Mucosa of descending colon (tissue), 3 donors: ENCODE measurements around the gene ALOXE3. TPM values are rescaled to one million over a fixed set of nuclear protein-coding genes. Genes with fewer than 3 reads are reported as not detected.

Experiments used
- ATAC-seq: fragments of 200-7000 bp; cut with Tn5 transposase; one replicate; pipeline ENCODE4 v1.9.1; 2020; ENCODE audit warnings: mild to moderate bottlenecking, moderate library complexity
- DNase-seq, 3 donors: peaks; one replicate each; pipeline ENCODE4 v3.0.0-alpha.2; 2020
- H3K36me3 ChIP-seq: fragments of 200-600 bp; one replicate; pipeline ENCODE4 v1.8.0; 2021; ENCODE audit warnings: low read depth, mild to moderate bottlenecking
- H3K4me1 ChIP-seq: fragments of 200-600 bp; one replicate; pipeline ENCODE4 v1.8.0; 2021; ENCODE audit warnings: low read depth, mild to moderate bottlenecking
- H3K4me3 ChIP-seq: fragments of 200-600 bp; one replicate; pipeline ENCODE4 v1.8.0; 2021; ENCODE audit warnings: mild to moderate bottlenecking
- H3K9me3 ChIP-seq: fragments of 200-600 bp; one replicate; pipeline ENCODE4 v1.8.0; 2021; ENCODE audit warnings: mild to moderate bottlenecking
- CTCF ChIP-seq: fragments of 200-600 bp; IDR thresholded peaks from one replicate; pipeline ENCODE4 v1.8.0; 2022; ENCODE audit warnings: antibody characterized with exemption, mild to moderate bottlenecking
- intact Hi-C, 2 donors: fragments of 100-400 bp; cut with DNase I in 1 of 2; cut with micrococcal nuclease in 1 of 2; formaldehyde crosslinking; loops; one replicate each; pipeline versions ENCODE4 v1.11.0 to v1.11.1; 2022; cut with DNase I, micrococcal nuclease
- total RNA-seq, 3 donors: library from RNA; stranded (reverse); fragmentation: NEBNext Ultra II Directional in 2 of 3; extraction: Animal tissue kit (Norgen Biotek cat#: 25700) in 2 of 3; gene quantifications; one replicate each; pipeline versions ENCODE4 v1.2.1 to v1.2.4, GENCODE V29; 2021 to 2023
- donor health status: DM: no; HTN: no; CAD: no; lungs with moderate emphysema.
- donor health status: DM: no; HTN: no; CAD: no.
- donor health status: DM: no; HTN: yes; CAD: no.

Gene ALOXE3
- total RNA-seq, 3 donors from 2014 or later, result not detected

- intact Hi-C loops, result no loop called here
- TF ChIP-seq CTCF, result no peak
- ATAC-seq (no peak), DNase-seq (no peak)
- H3K36me3 ChIP-seq, result no peaks in the 10 kb centered on the region
- peaks cover 4% of the 10 kb centered on the region for H3K4me1 ChIP-seq
- H3K9me3 ChIP-seq, result no peaks in the 10 kb centered on the region
- no peak overlapping the region for H3K4me3 ChIP-seq
Observed at GRCh38 chr17:8104911-8105310, 13.4 kb downstream of the ALOXE3 start.

GRCh38 chr17:8103549-8103948 lies 14.8 kb downstream of the ALOXE3 start:
- peak; percentile 78 for ATAC-seq
- no peaks in the 10 kb centered on the region for H3K4me1 ChIP-seq
- intact Hi-C loops, result no loop called here
- H3K36me3 ChIP-seq, result no peaks in the 10 kb centered on the region
- H3K4me3 ChIP-seq, result no peak overlapping the region
- DNase-seq, result no peak
- no peaks in the 10 kb centered on the region for H3K9me3 ChIP-seq
- TF ChIP-seq CTCF, result no peak

- intact Hi-C loops, result no loop called here
- ATAC-seq (no peak), DNase-seq (no peak)
- H3K4me1 ChIP-seq, result no peaks in the 10 kb centered on the region
- H3K9me3 ChIP-seq, result no peaks in the 10 kb centered on the region
- H3K36me3 ChIP-seq, result no peaks in the 10 kb centered on the region
- no peak overlapping the region for H3K4me3 ChIP-seq
- no peak for TF ChIP-seq CTCF
Observed at GRCh38 chr17:8101721-8102120, 16.6 kb downstream of the ALOXE3 start.

- ATAC-seq (no peak), DNase-seq (no peak)
- intact Hi-C loops, result no loop called here
- Histone ChIP-seq H3K4me3 (no peak overlapping the region), H3K9me3 (no peaks in the 10 kb centered on the region), H3K4me1 (no peaks in the 10 kb centered on the region), H3K36me3 (no peaks in the 10 kb centered on the region)
- no peak for TF ChIP-seq CTCF
Observed at GRCh38 chr17:8100763-8101162, 17.6 kb downstream of the ALOXE3 start.

- no peak for ATAC-seq
- no peaks in the 10 kb centered on the region for H3K4me1 ChIP-seq
- H3K4me3 ChIP-seq, result no peak overlapping the region
- no peak for TF ChIP-seq CTCF
- intact Hi-C loops, result no loop called here
- no peaks in the 10 kb centered on the region for H3K36me3 ChIP-seq
- no peaks in the 10 kb centered on the region for H3K9me3 ChIP-seq
- DNase-seq, result no peak
Observed at GRCh38 chr17:8100111-8100510, 18.2 kb downstream of the ALOXE3 start.

GRCh38 chr17:8096541-8096940 lies 21.8 kb downstream of the ALOXE3 start:
- ATAC-seq (no peak), DNase-seq (no peak)
- H3K9me3 ChIP-seq, result no peaks in the 10 kb centered on the region
- H3K4me3 ChIP-seq, result no peak overlapping the region
- intact Hi-C loops, result no loop called here
- TF ChIP-seq CTCF, result no peak
- no peaks in the 10 kb centered on the region for H3K4me1 ChIP-seq
- no peaks in the 10 kb centered on the region for H3K36me3 ChIP-seq
